SU-DHL-6 (cell line): Measurements from ENCODE around the gene OTUD7B.

Source experiments
- H2AFZ ChIP-seq: fragments of 200-600 bp; sonication (generic); 2 replicates; pipeline ENCODE4 v1.6.1; 2014; ENCODE audit warnings: low read depth, mild to moderate bottlenecking, moderate library complexity, mixed read lengths, antibody characterized with exemption, low read length; ENCODE audit not compliant: severe bottlenecking
- H3F3A ChIP-seq: fragments of 200-600 bp; shearing (Covaris generic); 2 replicates; pipeline ENCODE4 v1.6.0; 2016; ENCODE audit warnings: antibody characterized with exemption, mild to moderate bottlenecking; ENCODE audit not compliant: insufficient read depth
- H3K27ac ChIP-seq: fragments of 200-600 bp; sonication (generic); 2 replicates; pipeline ENCODE4 v1.5.1; 2016; ENCODE audit warnings: low read depth, mild to moderate bottlenecking, low read length, moderate library complexity, mixed read lengths
- H3K27me3 ChIP-seq: fragments of 200-600 bp; sonication (generic), shearing (Covaris generic); 2 replicates; pipeline ENCODE4 v1.6.0; 2014; ENCODE audit warnings: mild to moderate bottlenecking, low read length
- H3K36me3 ChIP-seq: fragments of 200-600 bp; sonication (generic); 2 replicates; pipeline ENCODE4 v1.6.1; 2014; ENCODE audit warnings: mild to moderate bottlenecking, low read length, mixed read lengths
- H3K4me2 ChIP-seq: fragments of 300-600, 200-600 bp; shearing (Covaris generic), sonication (generic); 2 replicates; pipeline ENCODE4 v1.6.0; 2014; ENCODE audit warnings: low read length, low read depth, mild to moderate bottlenecking; ENCODE audit not compliant: poor library complexity, severe bottlenecking
- H3K4me3 ChIP-seq: fragments of 200-600 bp; sonication (generic); 2 replicates; pipeline ENCODE4 v1.5.1; 2014; ENCODE audit warnings: antibody characterized with exemption, low read length, mild to moderate bottlenecking, mixed read lengths; ENCODE audit not compliant: insufficient read depth, poor library complexity, severe bottlenecking
- H3K79me2 ChIP-seq: fragments of 200-600 bp; sonication (generic); 2 replicates; pipeline ENCODE4 v1.6.1; 2014; ENCODE audit warnings: mild to moderate bottlenecking, low read length, moderate library complexity; ENCODE audit not compliant: insufficient read depth
- H3K9ac ChIP-seq: fragments of 200-600 bp; sonication (generic); 2 replicates; pipeline ENCODE4 v1.7.0; 2014; ENCODE audit warnings: mild to moderate bottlenecking, low read length
- H3K9me2 ChIP-seq: fragments of 200-600 bp; sonication (generic); replicated peaks from 2 replicates; pipeline ENCODE4 v1.6.1; 2014; ENCODE audit warnings: low read length; ENCODE audit not compliant: insufficient read depth
- H3K9me3 ChIP-seq: fragments of 200-600 bp; sonication (generic); 2 replicates; pipeline ENCODE4 v1.6.1; 2014; ENCODE audit warnings: low read length, mixed read lengths; ENCODE audit not compliant: insufficient read depth
- H4K20me1 ChIP-seq: fragments of 200-600 bp; sonication (generic); 2 replicates; pipeline ENCODE4 v1.6.1; 2014; ENCODE audit warnings: low read depth, mild to moderate bottlenecking, antibody characterized with exemption, low read length, moderate library complexity, mixed read lengths
- CTCF ChIP-seq: fragments of 200-600 bp; sonication (generic); IDR thresholded peaks from one replicate; pipeline ENCODE4 v1.5.1; 2017; ENCODE audit warnings: antibody characterized with exemption, mild to moderate bottlenecking, low read length, moderate library complexity; ENCODE audit not compliant: insufficient read depth, poor library complexity, severe bottlenecking
- EZH2phosphoT487 ChIP-seq: fragments of 200-600 bp; sonication (generic), shearing (Covaris generic); conservative IDR thresholded peaks from 2 replicates; pipeline ENCODE4 v1.6.1; 2018; ENCODE audit warnings: mild to moderate bottlenecking, antibody characterized with exemption, low read length, moderate library complexity, mixed read lengths

Gene OTUD7B

DNA sequence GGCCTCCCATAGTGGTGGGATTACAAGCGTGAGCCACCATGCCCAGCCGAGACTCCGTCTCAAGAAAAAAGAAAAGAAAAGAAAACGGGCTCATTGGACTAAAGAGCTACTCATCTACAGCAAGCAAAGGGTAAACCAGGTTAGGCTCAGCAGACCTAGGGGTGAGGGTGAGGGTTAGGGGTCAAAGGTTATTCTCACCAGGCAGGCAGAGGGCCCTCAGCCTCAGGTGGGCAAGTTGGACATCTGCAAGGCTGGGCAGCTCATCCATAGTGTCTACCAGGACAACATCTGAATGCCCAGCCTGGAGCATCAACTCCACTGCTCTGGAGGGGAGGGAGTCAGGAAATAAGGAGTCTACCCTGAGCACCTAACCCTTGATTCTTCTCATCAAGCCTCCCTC, 77.3 kb downstream of the OTUD7B start:
- Histone ChIP-seq H3K27ac (no peak overlapping the region), H3K9me3 (no peaks in the 10 kb centered on the region), H3K79me2 (no peaks in the 10 kb centered on the region), H2AFZ (no peak overlapping the region), H4K20me1 (no peaks in the 10 kb centered on the region), H3K36me3 (no peaks in the 10 kb centered on the region), H3K27me3 (no peaks in the 10 kb centered on the region), H3F3A (peaks cover 5% of the 10 kb centered on the region; the same call in 1 of the 2 replicates), H3K4me2 (no peak overlapping the region), H3K9me2 (no peaks in the 10 kb centered on the region), H3K4me3 (no peak overlapping the region), H3K9ac (no peak overlapping the region)
- TF ChIP-seq CTCF (no peak), EZH2phosphoT487 (no peak)

DNA sequence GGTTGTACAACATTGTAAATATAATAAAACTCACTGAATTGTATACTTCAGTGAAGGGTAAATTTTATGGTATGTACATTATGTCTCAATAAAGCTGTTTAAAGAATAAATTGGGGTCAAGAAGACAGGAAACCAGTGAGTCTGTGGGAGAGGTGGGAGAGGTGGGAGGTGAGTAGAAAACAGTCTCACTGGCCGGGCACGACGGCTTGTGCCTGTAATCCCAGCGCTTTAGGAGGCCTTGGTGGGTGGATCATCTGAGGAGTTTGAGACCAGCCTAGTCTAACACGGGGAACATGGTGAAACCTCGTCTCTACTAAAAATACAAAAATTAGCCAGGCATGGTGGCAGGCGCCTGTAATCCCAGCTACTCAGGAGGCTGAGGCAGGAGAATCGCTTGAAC, 78.1 kb downstream of the OTUD7B start:
- Histone ChIP-seq H3K4me3 (no peak overlapping the region), H2AFZ (no peak overlapping the region), H3K27me3 (no peaks in the 10 kb centered on the region), H3F3A (peaks cover 5% of the 10 kb centered on the region; the same call in 1 of the 2 replicates), H3K27ac (no peak overlapping the region), H4K20me1 (no peaks in the 10 kb centered on the region), H3K9me3 (no peaks in the 10 kb centered on the region), H3K36me3 (no peaks in the 10 kb centered on the region), H3K4me2 (no peak overlapping the region), H3K9me2 (no peaks in the 10 kb centered on the region), H3K79me2 (peaks cover under 1% of the 10 kb centered on the region; the same call in 1 of the 2 replicates), H3K9ac (no peak overlapping the region)
- no peak for TF ChIP-seq CTCF
- TF ChIP-seq EZH2phosphoT487 = no peak

DNA sequence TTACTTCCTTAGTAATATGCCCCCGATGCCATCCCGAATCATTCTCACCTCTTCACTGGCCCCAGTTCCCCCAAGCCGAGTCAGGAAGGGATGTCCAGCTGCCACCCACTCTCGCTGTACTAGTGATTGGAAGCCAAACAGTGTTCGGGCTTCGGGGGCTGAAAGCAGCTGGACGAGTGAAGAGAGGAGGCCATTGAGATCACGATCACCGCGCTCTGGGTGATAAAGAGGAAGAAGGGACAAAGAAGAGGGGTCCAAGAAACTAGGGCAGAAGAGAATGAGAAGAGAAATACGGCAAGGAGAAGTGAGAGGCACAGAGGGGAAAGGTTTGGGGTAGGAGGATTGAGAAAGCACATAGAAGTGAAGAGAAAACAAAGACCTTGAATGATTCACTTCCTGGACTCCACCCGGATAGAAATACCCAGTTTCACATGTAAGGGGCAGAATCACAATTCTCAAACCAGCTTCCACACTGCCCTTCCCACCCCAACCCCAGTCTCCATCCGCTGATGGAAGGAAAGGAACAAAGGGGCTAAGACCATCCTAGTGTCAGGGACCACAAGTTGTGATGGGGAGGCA, 79.2 kb downstream of the OTUD7B start:
- H3K27me3 ChIP-seq = no peaks in the 10 kb centered on the region
- no peak overlapping the region for H3K27ac ChIP-seq
- H3K9me2 ChIP-seq = no peaks in the 10 kb centered on the region
- H3K9me3 ChIP-seq = no peaks in the 10 kb centered on the region
- H3K9ac ChIP-seq = no peak overlapping the region
- H3K4me3 ChIP-seq = no peak overlapping the region
- H4K20me1 ChIP-seq = no peaks in the 10 kb centered on the region
- H3K36me3 ChIP-seq = peaks cover 2% of the 10 kb centered on the region; the same call in 1 of the 2 replicates
- no peak overlapping the region for H2AFZ ChIP-seq
- H3F3A ChIP-seq = peaks cover 5% of the 10 kb centered on the region; the same call in 1 of the 2 replicates
- peaks cover 12% of the 10 kb centered on the region for H3K79me2 ChIP-seq
- H3K4me2 ChIP-seq = no peak overlapping the region
- TF ChIP-seq CTCF (no peak), EZH2phosphoT487 (no peak)
